Prostate gland (tissue), 2 donors: ENCODE data around the gene KCNIP3. TPM values are rescaled to one million over a fixed set of nuclear protein-coding genes. Genes with fewer than 3 reads are reported as not detected.

Experiments used
- DNase-seq: peaks from one replicate; pipeline ENCODE4 v3.0.0-alpha.2; 2019; ENCODE audit warnings: low spot score
- H3K27ac ChIP-seq, 2 donors: fragments of 200-600 bp; sonication (generic); 2 replicates each; pipeline ENCODE4 v1.5.1; 2017 to 2019
- H3K27me3 ChIP-seq: fragments of 200-600 bp; sonication (generic); replicated peaks from 2 replicates; pipeline ENCODE4 v1.5.1; 2019; ENCODE audit not compliant: insufficient read depth
- H3K36me3 ChIP-seq, 2 donors: fragments of 200-600 bp; sonication (generic); 1 replicate in 1 of 2; 2 replicates in 1 of 2; pipeline versions ENCODE4 v1.5.1 to v1.8.1; 2017 to 2019
- H3K4me1 ChIP-seq: fragments of 200-600 bp; sonication (generic); replicated peaks from 2 replicates; pipeline ENCODE4 v1.5.1; 2019
- H3K4me3 ChIP-seq, 2 donors: fragments of 200-600 bp; sonication (generic); 2 replicates each; pipeline ENCODE4 v1.5.1; 2017 to 2019
- H3K9me3 ChIP-seq: fragments of 200-600 bp; sonication (generic); 2 replicates; pipeline ENCODE4 v1.5.1; 2017
- POLR2A ChIP-seq: fragments of 450-650 bp; IDR thresholded peaks from one replicate; pipeline ENCODE4 v1.6.1; 2016; ENCODE audit warnings: antibody characterized with exemption, mild to moderate bottlenecking
- POLR2AphosphoS5 ChIP-seq: sonication (generic); formaldehyde crosslinking; IDR thresholded peaks from one replicate; pipeline ENCODE4 v1.6.1; 2017; ENCODE audit warnings: antibody characterized with exemption
- WGBS: methylation state at CpG from one replicate; pipeline ENCODE4 v1.1.5; 2018; 5-methylcytosine and 5-hydroxymethylcytosine counted together
- intact Hi-C: fragments of 100-400 bp; cut with DNase I; formaldehyde crosslinking; loops from one replicate; pipeline ENCODE4 v1.14.2; 2022
- total RNA-seq, 2 donors: library from RNA; depleted of rRNA; stranded (reverse); fragments of >200 nt; gene quantifications; one replicate each; pipeline ENCODE4 v1.1.0, GENCODE V29; 2016
- TF ChIP-seq, protein P1 (sequence below), 4 experiments: fragments of 200-600 bp in 2 of 4; fragments of 450-650 bp in 2 of 4; sonication (generic) in 2 of 4; IDR thresholded peaks; 1 replicate in 3 of 4; 2 replicates in 1 of 4; pipeline ENCODE4 v1.5.1; 2016 to 2019; ENCODE audit warnings: antibody characterized with exemption in 4 of 4, mild to moderate bottlenecking in 2 of 4, moderate library complexity in 2 of 4

KCNIP3 gene
- total RNA-seq, 2 donors from 2014 or later, result 5.1 to 63.8 TPM

GRCh38 chr2:95326433-95327140, 29.4 kb downstream of the KCNIP3 start:
- H3K27ac ChIP-seq, result no peak overlapping the region
- H3K9me3 ChIP-seq, result no peaks in the 10 kb centered on the region
- 93% methylated on average over 30 of the region's 30 CpGs for WGBS
- no peak for DNase-seq
- H3K27me3 ChIP-seq, result no peaks in the 10 kb centered on the region
- no peaks in the 10 kb centered on the region for H3K4me1 ChIP-seq
- H3K36me3 ChIP-seq, result no peaks in the 10 kb centered on the region
- no peak for TF ChIP-seq POLR2A
- no peak for TF ChIP-seq POLR2AphosphoS5
- TF ChIP-seq, protein P1, sequence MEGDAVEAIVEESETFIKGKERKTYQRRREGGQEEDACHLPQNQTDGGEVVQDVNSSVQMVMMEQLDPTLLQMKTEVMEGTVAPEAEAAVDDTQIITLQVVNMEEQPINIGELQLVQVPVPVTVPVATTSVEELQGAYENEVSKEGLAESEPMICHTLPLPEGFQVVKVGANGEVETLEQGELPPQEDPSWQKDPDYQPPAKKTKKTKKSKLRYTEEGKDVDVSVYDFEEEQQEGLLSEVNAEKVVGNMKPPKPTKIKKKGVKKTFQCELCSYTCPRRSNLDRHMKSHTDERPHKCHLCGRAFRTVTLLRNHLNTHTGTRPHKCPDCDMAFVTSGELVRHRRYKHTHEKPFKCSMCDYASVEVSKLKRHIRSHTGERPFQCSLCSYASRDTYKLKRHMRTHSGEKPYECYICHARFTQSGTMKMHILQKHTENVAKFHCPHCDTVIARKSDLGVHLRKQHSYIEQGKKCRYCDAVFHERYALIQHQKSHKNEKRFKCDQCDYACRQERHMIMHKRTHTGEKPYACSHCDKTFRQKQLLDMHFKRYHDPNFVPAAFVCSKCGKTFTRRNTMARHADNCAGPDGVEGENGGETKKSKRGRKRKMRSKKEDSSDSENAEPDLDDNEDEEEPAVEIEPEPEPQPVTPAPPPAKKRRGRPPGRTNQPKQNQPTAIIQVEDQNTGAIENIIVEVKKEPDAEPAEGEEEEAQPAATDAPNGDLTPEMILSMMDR (IDR thresholded peaks at IDR 0.05), result no peak
- intact Hi-C loops, result no loop called here
- H3K4me3 ChIP-seq, result no peak overlapping the region

DNA sequence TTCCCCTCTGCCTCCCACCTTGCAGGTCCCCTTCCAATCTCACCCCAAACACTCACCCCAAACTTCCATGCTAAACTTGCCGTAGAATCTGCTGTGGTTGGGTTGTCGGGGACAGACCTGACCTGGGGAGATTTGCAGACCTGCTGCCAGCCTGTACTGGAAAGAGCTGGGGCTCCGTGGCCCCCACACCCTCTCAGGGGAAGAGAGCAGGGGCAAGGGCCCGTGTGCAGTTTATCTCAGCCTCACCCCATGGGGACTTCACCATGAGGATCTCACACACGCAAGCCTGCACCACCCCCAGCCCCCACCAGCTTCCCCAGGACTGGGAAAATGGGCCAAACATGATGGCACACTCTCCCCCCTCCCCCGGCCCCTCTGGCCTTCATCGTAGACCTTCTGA, 30.7 kb downstream of the KCNIP3 start:
- Histone ChIP-seq H3K27me3 (no peaks in the 10 kb centered on the region), H3K4me1 (no peaks in the 10 kb centered on the region), H3K27ac (no peak overlapping the region), H3K9me3 (no peaks in the 10 kb centered on the region), H3K4me3 (no peak overlapping the region), H3K36me3 (no peaks in the 10 kb centered on the region)
- intact Hi-C loops, result no loop called here
- TF ChIP-seq, protein P1 (IDR thresholded peaks at IDR 0.05), result no peak
- TF ChIP-seq POLR2AphosphoS5 (no peak), POLR2A (no peak)
- no peak for DNase-seq
- WGBS, result 88% methylated on average over 7 of the region's 7 CpGs

DNA sequence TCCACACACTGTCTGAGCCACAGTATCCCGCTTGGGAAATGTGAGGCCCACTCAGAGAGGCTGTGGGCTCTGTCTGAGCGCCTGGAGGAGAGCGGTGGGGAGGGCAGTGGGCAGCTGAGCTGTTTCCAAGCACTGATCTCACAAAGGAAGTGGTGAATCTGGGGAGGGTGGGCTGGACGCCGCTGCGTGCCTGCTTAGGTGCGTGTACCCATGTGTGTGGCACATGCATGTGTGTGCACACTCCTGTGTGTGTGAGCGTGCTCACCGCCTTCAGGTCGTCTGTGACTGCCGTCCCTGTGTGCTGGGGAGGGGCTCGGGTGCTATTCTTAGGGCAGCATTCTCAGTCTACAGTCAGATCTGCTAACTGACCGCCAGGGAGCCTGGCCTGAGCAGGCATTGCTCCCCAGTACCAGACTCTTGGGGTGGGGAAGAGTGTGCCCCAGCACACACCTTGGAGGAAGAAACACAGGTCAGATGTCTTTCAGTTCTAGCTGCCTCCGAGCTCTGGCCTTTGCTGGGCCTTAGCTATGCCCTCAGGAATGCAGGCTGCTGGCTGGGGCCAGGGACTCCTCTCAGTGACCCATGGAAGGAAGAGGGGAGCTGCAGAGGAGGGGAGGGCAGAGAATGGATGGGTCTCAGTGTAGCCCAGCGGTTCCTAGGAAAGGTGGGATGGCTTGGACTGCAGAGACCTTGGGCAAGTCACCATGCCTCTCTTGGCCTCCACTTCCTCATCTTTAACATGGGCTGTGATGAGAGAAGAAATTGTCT, 31.4 kb downstream of the KCNIP3 start:
- Histone ChIP-seq H3K27me3 (no peaks in the 10 kb centered on the region), H3K27ac (no peak overlapping the region), H3K4me1 (no peaks in the 10 kb centered on the region), H3K9me3 (no peaks in the 10 kb centered on the region), H3K4me3 (no peak overlapping the region), H3K36me3 (no peaks in the 10 kb centered on the region)
- no peak for DNase-seq
- TF ChIP-seq POLR2A, result no peak
- TF ChIP-seq, protein P1 (IDR thresholded peaks at IDR 0.05), result no peak
- TF ChIP-seq POLR2AphosphoS5, result no peak
- intact Hi-C loops, result no loop called here
- 79% methylated on average over 15 of the region's 15 CpGs for WGBS

DNA sequence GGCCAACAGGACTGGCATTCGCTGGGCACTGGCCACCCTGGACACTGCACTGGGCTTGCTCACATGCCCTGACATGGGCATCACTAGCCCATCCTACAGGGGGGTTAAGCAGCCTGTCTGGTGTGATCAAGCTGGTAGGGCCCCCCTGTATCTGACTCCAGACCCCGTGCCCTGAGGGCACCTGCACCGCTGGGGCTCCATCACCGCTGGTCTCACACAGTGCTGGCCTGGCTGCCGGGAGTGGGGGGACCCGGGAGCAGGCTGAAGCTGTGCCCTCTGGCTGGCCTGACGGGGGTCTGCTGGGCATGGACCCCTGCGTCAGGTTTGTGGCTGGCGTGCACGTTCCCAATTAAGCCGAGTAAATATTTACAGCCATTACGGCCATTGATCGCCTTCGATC, 32.3 kb downstream of the KCNIP3 start:
- H3K4me1 ChIP-seq, result no peaks in the 10 kb centered on the region
- H3K27me3 ChIP-seq, result no peaks in the 10 kb centered on the region
- no peaks in the 10 kb centered on the region for H3K9me3 ChIP-seq
- H3K27ac ChIP-seq, result no peak overlapping the region
- 97% methylated on average over 13 of the region's 14 CpGs for WGBS
- intact Hi-C loops, result no loop called here
- no peak overlapping the region for H3K4me3 ChIP-seq
- TF ChIP-seq POLR2A (no peak), POLR2AphosphoS5 (no peak)
- DNase-seq, result no peak
- no peaks in the 10 kb centered on the region for H3K36me3 ChIP-seq

DNA sequence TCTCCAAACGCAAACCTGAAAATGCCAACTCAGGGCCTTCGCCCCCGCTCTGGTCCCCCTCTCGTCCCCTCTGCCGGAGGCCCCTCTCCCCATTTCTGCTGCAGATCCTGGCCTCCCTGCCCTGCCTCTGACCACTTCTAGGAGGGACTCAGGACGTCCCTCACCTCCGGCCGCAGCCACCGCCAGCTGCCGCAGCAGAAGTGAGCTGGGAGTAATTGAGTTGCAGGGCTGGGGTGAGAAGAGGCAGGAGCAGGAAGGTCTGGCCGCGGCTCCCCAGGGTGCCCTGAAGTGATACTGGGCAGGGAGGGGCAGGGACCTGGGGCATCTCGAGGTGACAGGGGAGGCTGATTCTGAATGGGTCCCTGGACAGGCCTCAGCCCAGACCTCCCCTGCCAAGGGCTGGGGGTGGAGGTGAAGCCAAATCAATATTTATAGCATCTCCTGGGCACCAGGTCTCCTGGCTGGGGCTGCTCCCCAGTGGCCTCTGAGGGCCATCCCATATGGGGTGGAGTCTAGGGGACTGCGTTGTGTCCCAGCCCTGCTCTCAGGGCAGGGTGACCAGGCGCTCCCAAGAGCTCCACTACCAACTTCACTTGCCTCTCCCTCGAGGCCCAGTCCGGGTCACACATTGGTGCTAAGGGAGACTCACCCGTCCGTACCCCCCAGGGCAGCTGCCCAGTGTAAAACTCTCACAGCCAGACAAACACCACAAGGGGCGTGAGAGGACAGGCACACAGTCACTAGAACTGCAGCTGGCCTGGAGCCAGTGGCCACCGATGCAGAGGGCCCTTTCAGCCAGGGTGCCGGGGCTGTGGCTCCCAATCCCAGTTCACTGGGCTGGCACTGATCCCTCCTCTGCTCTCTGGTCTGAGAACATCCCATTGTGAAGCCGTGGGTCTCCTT, 33.0 kb downstream of the KCNIP3 start:
- H3K27me3 ChIP-seq, result no peaks in the 10 kb centered on the region
- WGBS, result 82% methylated on average over 23 of the region's 23 CpGs
- DNase-seq, result no peak
- H3K4me1 ChIP-seq, result no peaks in the 10 kb centered on the region
- H3K9me3 ChIP-seq, result no peaks in the 10 kb centered on the region
- no peak overlapping the region for H3K4me3 ChIP-seq
- H3K27ac ChIP-seq, result no peak overlapping the region
- no peak for TF ChIP-seq POLR2A
- TF ChIP-seq POLR2AphosphoS5, result no peak
- TF ChIP-seq, protein P1 (IDR thresholded peaks at IDR 0.05), result no peak
- intact Hi-C loops, result no loop called here
- no peaks in the 10 kb centered on the region for H3K36me3 ChIP-seq
